OCI-LY1 (cell line): ENCODE measurements around the gene NPAS4.

ENCODE experiments used
- EZH2 ChIP-seq: fragments of 200-600 bp; sonication (generic), shearing (Covaris generic); IDR thresholded peaks from 2 replicates; pipeline ENCODE4 v1.8.0; 2017; ENCODE audit warnings: borderline replicate concordance, mixed run types, mild to moderate bottlenecking, antibody characterized with exemption, low read length, moderate library complexity, mixed read lengths
- TF ChIP-seq, protein P1 (sequence below): fragments of 200-600 bp; sonication (generic), shearing (Covaris generic); IDR thresholded peaks from 2 replicates; pipeline ENCODE4 v1.5.1; 2017; ENCODE audit warnings: mild to moderate bottlenecking, antibody characterized with exemption, low read length, moderate library complexity, mixed read lengths

GRCh38 chr11:66457826-66458225 lies 37.0 kb downstream of the NPAS4 start:
- TF ChIP-seq, protein P1, sequence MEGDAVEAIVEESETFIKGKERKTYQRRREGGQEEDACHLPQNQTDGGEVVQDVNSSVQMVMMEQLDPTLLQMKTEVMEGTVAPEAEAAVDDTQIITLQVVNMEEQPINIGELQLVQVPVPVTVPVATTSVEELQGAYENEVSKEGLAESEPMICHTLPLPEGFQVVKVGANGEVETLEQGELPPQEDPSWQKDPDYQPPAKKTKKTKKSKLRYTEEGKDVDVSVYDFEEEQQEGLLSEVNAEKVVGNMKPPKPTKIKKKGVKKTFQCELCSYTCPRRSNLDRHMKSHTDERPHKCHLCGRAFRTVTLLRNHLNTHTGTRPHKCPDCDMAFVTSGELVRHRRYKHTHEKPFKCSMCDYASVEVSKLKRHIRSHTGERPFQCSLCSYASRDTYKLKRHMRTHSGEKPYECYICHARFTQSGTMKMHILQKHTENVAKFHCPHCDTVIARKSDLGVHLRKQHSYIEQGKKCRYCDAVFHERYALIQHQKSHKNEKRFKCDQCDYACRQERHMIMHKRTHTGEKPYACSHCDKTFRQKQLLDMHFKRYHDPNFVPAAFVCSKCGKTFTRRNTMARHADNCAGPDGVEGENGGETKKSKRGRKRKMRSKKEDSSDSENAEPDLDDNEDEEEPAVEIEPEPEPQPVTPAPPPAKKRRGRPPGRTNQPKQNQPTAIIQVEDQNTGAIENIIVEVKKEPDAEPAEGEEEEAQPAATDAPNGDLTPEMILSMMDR = no peak
- TF ChIP-seq EZH2 = no peak
